CD4-positive, alpha-beta T cell treated with Interleukin-12 subunit alpha and Interleukin-12 subunit beta, for 1 hour (primary cell): ENCODE data around the gene PLA2G2C.
A peak's percentile ranks its signal among the peaks of the same experiment; 100 is the strongest.

Source experiments
- DNase-seq: peaks from one replicate; pipeline ENCODE4 v3.0.0-alpha.2; 2020

Gene PLA2G2C

DNA sequence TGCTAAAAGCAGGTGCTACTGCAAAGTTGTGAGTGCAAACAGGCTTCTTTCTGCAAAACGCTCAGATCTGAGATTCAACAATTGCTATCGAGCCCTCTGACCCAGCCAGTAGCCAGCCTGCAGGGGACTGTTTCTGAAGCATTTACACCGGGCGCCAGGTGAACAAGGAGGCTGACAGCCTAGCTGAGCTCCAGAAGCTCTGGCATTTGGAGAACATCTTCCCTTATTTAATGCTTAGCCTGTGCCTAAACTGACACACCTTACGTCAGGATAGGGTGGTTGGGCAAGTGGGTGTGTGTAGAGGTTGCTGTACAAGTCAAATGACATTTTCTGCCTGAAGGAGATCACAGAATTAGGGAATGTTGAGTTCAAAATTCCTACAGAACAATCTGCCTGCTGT is 15.8 kb upstream of the PLA2G2C start:
- DNase-seq: no peak

DNA sequence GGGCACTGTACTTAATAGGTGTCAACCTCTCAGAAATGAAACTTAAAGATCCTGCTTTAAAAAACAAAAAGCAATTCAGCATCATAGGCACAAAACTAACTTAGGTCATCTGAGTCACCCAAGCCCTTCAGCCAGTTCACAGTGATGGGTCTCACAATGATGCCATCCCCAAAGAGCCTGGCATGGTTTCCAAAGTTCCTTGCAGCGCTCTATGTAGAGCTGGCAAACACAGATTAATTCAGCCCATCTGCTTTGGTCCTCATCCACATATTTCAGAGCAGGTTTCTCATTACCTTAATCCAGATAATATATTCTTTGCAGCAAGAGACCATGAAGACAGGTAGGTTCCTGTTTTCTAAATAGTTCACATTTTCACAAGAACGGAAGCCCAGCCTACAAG is 14.6 kb upstream of the PLA2G2C start:
- DNase-seq: no peak

- DNase-seq: no peak
Measured at GRCh38 chr1:20199840-20200239, 13.5 kb upstream of the PLA2G2C start.

GRCh38 chr1:20199403-20199802 is 13.1 kb upstream of the PLA2G2C start:
- DNase-seq: no peak

DNA sequence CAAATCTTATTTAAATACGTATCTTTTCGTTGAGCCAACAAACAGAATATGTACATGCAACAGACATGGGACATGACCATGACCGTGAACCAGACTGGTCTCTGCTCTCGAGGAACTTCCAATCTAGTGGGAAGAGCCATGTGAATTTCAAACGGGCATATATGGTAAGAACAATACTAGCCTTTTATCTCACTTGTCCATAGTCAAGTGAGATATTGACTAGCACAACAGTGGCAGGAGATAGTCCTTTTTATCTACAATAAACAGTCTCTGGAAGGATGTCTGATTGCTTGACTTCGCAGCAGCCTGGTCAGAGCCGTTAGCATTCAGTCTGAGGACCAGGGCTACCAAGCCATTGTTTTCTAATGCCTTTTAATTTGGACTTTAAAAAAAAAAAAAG is 12.6 kb upstream of the PLA2G2C start:
- DNase-seq: no peak

DNA sequence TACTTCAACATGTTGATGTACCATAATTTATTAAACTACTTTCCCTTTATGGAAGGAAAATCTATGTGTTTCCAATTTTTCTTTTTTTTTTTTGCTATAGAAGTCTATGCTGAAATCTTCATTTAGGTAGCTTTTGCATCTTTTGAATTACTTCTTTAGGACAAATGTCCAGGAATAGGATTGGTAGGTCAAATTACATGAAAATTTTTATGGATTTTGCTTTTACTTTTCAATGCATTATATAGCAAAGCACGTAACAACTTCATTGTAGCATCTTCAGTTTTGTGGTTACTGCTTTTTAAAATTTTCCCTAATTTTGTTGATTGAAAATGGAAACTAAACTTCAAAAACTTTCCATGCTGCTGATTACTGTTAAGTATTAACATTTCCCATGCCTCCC is 12.0 kb upstream of the PLA2G2C start:
- DNase-seq: no peak

GRCh38 chr1:20197329-20197791 is 11.0 kb upstream of the PLA2G2C start:
- no peak for DNase-seq

DNA sequence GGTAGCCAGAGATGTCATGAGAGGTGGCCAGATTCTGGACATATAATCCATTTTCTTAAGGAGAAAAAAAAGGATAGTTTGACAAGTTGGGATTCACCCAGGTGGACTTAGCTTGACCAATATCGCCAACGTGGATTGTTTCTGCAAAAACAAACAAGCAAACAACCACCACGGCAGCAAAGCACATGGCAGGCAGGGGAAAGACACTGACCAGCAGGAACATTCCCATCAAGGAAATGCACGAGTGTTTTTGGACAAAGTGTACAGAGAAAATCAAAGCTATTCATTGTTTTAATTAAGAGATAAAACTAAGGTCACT is 9.1 kb upstream of the PLA2G2C start:
- DNase-seq: no peak

DNA sequence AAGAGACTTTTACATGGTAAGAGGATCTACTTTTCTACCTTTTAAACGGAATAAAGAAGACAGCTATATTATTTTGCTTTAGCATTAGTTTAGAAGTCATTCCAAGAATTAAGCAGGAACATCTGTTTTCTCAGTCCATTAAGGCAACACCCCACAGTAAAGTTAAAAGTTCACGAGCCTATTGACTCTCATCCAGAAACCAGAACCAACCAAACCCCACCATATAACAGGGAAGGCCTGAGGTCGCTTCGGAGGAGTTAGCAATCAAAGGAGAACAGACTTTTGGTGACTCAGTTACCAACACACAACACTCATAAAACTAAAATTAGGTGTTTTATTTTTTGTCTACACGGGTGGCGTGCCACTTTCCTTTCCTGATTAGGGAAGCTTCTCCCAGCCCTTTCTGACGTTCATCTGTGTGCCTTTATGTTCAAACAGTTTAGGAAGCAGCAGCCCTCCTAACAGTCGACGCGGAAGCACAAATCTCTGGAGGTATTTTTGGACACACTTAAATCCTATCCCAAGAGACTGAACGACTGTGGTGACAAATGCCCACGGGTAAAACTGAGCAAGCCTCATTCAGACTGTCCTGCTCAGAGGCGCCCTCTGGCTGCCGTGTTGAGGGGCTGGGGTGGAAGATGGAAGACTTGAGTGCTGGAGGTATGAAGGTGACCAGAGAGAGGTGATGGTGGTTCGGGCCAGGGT is 8.6 kb upstream of the PLA2G2C start:
- DNase-seq: peak; percentile 70

- DNase-seq: no peak
Measured at GRCh38 chr1:20194224-20194623, 7.9 kb upstream of the PLA2G2C start.

- no peak for DNase-seq
Measured at GRCh38 chr1:20192871-20193411, 6.6 kb upstream of the PLA2G2C start.

DNA sequence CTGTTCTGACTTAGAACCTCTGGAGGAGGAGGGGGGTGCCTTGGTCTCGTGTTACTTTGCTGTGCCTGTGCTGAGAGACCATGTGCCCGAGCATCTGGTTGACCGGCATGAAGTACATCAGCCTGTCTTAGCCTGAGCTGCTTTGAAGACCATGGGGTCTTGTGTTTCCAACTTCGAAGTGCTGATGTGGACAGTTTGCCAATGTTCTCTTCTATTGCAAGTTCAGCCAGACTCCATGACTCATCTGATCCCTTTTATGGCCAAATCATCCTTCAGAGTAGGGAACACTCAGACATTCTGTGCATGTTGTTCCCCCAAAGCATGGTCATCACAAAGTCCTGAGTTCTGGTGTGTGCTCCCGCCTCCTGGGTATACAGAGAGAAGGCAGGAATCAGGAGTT is 6.0 kb upstream of the PLA2G2C start:
- DNase-seq: no peak

DNA sequence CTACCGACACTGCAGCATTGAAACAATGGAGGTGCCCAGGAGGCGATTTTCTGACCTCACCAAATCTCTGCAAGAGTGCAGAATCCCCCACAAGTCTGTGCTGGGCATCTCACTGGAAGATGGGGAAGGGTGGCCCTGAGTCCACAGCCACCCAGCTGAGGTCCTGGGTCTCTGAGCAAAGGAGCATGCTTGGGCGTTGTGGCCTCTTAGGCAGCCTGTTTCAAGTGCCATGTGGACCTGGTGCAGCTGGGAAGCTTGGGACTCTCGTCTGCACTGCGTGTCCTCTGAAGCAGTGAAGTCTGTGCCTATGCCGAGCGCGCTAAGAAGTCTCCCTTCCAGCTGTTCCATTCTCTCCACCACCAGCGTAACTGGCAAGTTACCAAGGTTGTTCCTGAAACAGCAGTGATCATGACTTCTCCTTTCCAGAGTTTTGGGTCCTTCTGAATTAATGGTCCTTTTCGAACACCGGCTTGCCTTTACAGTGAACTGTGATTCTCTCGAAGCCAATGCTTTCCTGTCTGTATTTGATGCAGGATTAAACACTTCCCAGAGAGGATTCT is 5.0 kb upstream of the PLA2G2C start:
- DNase-seq: no peak

DNA sequence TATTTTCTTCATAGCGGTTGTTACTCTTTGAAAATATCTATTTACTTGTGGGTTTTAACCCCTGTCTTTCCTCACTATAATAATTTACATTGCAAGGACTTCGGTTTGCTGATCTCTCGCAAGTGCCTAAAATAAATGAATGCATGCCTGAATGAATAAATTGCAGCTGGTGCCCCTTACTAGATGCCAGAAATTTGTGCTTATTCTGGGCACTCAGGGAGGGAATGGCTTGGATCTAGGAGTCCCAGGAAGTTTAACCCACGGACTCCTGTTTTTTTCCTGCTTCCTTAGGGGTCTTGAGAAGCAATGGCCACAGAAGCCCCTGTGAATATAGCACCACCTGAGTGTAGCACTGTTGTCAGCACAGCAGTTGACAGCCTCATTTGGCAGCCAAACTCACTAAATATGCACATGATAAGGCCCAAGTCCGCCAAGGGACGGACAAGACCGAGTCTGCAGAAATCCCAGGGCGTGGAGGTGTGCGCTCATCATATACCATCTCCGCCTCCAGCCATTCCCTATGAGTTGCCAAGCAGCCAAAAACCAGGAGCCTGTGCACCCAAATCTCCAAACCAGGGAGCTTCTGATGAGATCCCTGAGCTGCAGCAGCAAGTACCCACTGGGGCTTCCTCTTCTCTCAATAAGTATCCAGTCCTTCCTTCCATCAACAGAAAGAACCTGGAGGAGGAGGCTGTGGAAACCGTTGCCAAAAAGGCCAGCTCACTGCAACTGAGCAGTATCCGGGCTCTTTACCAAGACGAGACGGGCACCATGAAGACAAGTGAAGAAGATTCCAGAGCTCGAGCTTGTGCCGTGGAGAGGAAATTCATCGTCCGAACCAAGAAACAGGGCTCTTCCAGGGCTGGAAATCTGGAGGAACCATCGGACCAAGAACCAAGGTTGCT is 4.2 kb upstream of the PLA2G2C start:
- DNase-seq: no peak

GRCh38 chr1:20189664-20190063 is 3.3 kb upstream of the PLA2G2C start:
- DNase-seq: no peak

GRCh38 chr1:20188455-20188817 is 2.1 kb upstream of the PLA2G2C start:
- DNase-seq: no peak

- DNase-seq: no peak
Measured at GRCh38 chr1:20187813-20188454, 1.6 kb upstream of the PLA2G2C start.

- DNase-seq: peak; percentile 48
Measured at GRCh38 chr1:20187103-20187812, 940 bp upstream of the PLA2G2C start.

DNA sequence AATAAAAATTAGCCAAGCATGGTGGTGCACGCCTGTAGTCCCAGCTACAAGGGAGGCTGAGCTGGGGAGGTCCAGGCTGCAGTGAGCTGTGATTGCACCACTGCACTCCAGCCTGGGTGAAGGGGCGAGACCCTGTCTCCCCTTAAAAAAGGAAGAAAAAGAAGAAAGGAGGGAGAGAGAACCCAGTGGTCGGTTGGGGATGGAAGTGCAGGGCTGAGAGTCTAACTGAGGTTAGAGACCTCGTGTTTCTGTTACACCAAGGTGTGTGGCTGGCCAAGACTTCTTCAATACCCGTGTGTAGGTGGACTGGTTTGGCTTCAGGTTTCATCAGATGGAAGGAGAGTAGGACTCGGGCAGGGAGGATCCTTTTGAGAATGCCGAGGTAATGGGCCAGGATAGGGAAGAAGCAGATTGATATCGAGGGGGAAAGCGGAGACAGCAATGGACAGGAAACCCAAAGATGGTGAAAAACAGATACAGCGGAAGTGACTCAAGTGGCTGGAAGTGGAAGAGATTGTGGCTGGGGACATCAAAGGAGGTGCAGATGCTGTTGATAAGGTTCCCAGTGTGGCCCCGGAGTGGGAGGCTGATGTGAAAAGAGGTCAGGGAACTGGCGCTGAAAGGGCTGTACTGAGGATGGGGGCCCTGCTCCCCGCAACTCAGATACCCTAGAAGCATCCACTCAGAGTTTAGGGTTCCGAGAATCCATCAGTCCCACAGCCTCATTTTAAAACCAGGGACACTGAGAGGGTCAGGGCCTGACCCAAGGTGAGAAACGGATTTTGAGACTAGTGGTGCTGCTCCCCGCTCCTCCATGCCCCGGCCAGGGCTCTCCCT is 1.1 kb downstream of the PLA2G2C start:
- DNase-seq: peak; percentile 77

- DNase-seq: no peak
Measured at GRCh38 chr1:20184481-20184900, 1.8 kb downstream of the PLA2G2C start.

DNA sequence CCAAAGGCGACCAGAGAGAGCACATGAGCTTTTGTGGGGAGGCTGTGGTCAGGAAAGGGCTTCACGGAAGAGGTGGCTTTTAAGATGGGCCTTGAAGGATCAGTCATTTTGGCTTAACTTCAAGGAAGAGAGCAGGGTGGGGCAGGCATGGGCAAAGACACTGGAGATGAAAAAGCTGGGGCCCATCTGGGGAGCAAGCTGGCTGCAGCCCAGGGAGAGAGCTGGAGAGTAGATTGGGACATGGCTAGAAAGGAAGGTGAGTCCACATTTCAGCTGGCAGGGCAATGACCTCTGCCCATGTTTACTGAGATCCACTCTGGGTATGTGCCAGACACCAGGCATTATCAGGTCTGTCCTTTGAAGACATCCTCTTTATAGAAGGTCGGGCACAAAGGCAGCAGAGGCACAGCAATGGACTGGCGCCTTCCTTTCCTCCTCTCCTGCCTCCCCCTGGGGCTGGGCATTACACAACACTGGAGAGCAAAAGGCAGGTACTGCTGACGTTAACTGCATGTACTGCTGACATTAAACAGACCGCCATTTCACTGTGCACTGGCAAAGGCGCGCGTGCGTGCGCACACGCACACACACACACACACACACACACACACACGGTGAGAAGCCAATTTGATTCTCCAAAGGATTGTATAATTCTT is 2.6 kb downstream of the PLA2G2C start:
- no peak for DNase-seq
